Measurements from ENCODE around the gene LCE7A.

Gene LCE7A

DNA sequence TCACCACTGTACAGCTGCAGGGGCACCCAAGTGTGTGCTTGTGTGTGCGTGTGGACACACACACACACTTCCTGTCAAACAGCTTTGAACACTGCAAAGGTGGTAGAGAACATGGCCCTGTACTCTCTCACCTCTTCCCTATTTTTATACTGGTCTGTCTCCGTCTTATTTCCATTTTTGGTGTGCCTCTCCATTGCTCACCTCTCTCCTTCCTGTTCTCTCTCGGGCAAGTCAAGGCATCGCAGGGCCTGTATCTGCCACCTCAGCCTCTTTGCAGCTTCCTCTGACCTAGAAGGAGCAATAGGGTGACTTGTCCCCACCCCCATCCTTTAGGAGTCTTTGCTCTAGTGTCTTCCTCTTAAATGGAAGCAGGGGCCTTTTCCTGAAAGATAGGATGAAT, 20.5 kb downstream of the LCE7A start:
- DNase-seq (ENCODE audit: low spot score): no peak

DNA sequence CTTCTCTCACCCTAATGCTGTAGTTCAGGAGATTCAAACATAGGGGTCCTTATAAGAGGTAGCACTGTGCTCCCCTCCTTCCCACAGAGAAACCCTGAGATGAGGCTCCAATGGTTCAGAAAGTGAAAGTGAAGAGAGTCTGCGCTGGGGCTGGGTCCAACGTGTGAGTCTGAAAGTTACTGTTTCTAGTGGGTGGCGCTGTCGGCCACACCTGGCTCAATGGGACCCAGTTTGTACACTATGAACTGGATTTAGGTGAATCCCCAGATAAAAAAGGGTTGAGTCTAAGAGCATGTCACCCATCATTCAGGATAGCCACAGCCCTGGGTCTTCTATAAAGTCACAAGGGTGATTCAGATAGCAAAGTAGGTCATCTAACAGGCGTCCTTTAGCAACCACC, 21.1 kb downstream of the LCE7A start:
- no peak for DNase-seq (ENCODE audit: low spot score)

DNA sequence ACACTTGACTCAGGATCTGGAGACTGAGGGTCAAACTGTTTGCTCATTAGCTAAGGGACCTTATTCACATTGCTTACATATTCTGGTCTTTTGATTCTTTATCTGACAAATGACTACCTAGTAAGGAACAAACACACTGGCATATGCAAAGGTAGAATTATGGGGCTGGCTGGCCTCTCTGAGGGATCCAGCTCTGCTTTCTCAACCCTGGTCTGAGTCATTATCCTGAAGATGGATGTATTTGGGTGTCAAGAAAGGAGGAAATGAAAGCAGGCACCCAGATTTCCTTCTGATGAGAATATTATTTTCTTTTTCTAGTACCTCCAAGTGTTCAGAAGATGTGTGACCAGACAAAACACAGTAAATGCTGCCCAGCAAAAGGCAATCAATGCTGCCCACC, 24.3 kb downstream of the LCE7A start:
- DNase-seq (ENCODE audit: low spot score): no peak

DNA sequence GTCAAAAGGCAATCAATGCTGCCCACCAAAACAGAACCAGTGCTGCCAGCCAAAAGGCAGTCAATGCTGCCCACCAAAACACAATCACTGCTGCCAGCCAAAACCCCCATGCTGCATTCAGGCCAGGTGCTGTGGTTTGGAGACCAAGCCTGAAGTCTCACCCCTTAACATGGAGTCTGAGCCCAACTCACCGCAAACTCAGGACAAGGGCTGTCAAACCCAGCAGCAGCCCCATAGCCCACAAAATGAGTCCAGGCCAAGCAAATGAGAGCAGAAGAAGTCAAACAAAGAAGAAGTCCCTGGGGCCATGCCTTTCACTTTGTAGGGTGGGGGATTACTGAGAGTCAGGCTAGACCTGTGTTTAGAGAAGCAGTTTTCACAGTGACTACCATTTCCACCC, 24.7 kb downstream of the LCE7A start:
- no peak for DNase-seq (ENCODE audit: low spot score)

DNA sequence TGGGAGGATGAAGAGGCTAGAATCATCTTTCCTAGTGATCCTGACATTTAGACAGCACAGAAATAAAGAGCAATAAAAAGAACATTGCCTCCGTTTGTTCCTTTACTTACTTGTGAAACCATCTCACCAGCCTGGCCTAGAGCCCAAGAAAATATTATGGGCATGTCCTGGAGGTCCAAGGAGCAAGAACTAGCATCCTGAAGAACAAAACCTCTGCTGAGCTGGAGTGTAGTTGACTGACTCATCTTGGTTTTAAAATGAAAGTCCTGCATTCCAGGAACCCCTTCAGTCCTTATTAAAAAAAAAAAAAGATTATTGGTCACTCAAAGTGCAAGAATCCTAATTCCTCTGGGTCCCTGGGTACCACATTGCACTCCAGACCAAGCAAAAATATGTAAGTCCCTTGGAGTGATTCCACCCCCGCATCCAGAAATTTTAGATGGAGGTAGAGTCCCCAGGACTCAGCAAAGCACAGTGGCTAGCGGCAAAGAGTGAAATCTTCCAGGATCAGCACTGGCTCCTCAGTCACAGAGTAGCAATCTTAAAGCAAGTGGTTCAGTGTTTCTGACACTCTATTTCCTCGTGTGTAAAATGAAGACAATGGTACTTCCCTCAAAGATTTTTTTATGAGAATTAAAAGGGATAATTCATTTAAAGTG, 25.3 kb downstream of the LCE7A start:
- DNase-seq (ENCODE audit: low spot score): no peak

DNA sequence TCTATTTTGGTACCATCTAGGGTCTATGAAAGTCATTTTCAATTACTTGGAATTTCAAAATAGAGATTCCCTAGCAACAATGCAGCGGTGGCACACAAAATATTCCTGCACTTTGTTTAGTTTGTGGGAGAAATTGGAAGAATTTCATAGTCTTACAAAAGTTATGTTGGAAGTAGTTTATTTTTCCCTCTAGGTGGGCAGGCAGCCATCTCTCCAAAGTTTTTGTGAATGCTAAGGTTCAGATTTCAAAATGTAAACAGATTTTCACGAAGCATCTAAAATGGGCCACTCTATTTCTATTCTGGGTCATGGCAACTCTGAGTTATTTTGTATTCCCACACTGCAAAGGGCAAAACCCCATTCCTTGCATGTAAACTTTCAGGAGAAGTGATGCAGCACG, 26.3 kb downstream of the LCE7A start:
- DNase-seq (ENCODE audit: low spot score): no peak

DNA sequence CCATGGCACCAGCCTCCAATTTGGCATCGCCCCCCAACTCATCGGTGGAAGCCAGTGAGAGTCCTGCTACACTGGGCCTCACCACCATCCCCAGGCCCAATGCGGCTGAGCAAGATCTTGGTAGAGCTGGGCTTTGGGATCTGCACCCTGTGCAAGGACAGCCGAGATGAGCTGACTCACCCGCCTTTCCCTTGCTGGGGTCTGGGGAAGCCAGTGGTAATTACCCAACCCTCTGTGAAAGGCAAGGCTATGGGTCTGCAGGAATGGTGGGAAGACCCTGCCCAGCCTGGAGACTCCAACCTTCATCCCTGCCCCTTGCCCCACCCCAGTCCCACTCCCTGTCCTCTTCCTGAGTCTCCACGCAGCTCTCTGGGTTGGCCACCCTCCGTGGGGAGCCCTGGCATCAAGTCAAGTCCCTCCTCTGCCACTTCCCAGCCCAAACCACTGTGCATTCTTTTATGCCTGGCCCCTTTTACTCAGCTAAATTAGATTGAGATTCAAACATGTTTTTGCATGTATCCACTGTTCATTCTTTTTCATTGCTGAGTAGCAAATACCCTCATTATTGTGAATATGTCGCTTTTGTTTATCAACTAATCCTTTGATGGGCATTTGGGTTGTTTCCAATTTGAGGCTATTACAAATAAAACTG, 27.1 kb downstream of the LCE7A start:
- no peak for DNase-seq (ENCODE audit: low spot score)

DNA sequence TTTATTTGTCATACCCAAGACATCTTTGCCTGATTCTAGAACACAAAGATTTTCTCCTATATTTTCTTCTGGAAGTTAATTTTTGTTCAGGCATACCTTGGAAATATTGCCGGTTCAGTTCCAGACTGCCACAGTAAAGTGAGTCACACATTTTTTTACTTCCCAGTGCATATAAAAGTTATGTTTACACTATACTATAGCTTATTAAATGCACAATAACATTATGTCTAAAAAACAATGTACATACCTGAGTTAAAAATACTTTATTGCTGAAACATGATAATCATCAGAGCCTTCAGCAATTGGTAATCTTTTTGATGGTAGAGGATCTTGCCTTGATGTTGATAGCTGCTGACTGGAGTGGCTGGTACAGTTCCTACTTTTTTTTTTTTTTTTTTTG, 28.3 kb downstream of the LCE7A start:
- no peak for DNase-seq (ENCODE audit: low spot score)

DNA sequence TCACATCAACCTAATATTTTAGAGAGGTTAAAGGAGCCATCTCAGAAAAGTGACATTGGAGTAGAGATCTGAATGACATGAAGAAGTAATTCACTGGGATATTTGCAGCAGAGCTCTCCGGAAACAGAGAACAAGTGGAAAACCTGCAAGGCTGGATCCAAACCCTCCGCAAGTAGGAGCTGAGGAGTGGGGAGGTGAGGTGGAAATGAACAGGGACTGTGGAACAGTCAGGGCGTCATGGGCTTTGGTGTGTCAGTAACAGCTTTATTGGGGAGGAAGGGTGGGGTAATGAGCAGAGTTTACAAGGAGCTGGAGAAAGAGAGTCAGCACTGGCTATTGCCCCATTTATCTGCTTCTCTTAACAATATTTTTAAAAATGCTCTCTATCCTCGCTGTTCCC, 39.2 kb downstream of the LCE7A start:
- no peak for DNase-seq (ENCODE audit: low spot score)

DNA sequence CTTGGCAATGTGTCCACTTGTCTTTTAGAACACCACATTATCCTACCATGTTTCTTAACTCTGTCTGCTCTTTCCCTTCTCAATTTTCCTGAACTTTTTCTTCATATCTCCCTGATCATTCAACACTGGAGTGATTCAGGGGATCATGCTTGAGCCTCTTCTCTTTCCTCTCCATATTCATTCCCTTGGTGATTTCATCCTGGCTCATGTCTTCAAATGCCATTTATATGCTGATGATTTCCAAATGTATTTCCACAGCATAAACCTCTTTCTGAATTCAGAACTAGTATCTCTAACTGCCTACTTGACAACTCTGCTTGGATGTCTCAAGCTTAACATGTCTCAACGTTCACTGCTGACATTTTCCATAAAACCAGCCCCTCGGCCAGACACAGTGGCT, 40.1 kb downstream of the LCE7A start:
- DNase-seq (ENCODE audit: low spot score): no peak

DNA sequence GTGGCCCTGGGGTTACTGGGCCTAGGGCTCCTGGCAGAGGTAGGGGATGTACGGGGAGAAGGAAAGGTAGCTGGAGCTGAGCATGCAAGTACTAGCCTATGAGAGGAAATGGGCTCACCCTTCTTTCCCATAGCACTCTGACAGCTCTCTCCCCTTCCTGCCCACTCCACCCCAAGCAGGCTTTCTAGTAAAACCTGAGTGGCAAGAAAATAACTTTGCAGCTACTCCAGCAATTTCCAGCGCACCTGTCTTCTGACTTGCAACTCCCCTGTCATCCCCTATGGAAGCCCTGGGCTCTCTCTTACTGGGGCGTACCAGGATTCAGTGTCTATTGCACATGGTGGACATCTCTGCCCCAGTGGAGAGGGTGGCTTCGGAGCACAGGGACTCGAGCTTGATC, 41.8 kb downstream of the LCE7A start:
- no peak for DNase-seq (ENCODE audit: low spot score)

DNA sequence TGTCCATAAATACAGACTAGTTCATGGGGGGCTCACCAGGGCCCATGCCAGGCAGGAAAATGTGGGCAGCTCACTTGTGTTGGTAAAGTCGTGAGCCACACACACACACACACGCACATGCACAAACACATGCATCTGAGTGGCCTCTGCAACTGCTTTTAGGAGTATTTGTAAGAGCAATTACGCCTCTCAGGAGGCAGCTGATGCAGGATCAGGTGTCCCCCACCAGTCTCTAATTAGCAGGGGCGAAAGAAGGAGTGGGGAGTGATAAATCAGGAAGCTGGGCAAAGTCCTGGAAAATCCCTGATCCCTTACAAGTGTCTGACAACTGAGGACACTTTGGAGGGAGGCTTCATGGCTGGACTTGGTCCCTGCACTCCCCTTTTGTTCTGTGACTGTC, 42.8 kb downstream of the LCE7A start:
- no peak for DNase-seq (ENCODE audit: low spot score)

DNA sequence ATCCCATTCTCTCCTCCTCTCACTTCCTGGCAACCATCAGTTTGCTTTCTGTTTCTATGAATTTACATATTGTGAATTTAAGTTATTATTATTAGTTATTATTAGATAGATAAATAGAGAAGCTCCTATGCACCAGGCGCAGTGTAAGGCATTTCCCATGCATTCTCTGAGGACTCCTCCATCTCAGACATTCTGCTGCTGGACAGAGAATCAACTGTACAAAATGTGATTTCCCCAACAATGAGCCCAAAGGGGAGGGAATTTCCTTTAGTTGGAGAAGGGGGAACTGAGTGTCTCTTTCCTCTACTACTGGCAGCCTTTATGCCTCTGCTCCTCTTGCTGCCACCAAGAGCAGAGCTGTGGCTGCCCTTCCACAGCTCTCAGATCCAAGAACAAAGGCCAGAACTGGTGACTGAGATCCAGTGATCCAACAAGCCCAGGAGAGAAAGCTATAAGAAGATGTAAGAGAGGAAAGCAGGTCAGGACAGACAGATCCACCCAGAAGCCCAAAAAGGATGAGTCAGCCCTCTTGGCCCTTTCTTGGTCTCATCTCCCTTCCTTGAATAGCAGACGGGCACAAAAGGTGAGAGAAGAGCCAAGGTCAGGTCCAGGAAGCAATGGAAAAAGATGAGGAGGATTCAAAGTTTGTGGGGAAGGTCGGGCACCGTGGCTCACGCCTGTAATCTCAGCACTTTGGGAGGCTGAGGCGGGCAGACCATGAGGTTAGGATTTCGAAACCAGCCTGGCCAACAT, 45.1 kb downstream of the LCE7A start:
- no peak for DNase-seq (ENCODE audit: low spot score)

DNA sequence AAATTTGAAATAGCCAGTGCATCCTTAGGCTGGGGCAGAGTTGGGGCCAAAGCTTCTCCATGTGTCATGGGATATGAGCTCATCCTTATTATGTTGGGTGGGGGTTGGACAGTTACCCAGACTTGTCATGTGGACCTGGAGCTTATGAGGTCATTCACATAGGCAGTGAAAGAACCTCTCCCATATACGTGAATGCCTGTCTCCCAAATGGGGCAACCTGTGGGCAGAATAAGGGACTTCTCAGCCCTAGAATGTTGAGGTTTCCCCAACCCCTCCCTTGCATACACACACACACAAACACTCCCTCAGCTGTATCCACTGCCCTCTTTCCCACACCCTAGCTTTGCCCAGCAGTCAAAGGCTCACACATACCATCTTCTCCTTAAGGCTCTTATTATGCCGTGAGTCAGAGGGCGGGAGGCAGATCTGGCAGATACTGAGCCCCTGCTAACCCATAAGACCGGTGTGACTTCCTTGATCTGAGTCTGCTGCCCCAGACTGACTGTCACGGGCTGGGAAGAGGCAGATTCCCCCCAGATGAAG, 46.3 kb downstream of the LCE7A start:
- DNase-seq (ENCODE audit: low spot score): no peak

DNA sequence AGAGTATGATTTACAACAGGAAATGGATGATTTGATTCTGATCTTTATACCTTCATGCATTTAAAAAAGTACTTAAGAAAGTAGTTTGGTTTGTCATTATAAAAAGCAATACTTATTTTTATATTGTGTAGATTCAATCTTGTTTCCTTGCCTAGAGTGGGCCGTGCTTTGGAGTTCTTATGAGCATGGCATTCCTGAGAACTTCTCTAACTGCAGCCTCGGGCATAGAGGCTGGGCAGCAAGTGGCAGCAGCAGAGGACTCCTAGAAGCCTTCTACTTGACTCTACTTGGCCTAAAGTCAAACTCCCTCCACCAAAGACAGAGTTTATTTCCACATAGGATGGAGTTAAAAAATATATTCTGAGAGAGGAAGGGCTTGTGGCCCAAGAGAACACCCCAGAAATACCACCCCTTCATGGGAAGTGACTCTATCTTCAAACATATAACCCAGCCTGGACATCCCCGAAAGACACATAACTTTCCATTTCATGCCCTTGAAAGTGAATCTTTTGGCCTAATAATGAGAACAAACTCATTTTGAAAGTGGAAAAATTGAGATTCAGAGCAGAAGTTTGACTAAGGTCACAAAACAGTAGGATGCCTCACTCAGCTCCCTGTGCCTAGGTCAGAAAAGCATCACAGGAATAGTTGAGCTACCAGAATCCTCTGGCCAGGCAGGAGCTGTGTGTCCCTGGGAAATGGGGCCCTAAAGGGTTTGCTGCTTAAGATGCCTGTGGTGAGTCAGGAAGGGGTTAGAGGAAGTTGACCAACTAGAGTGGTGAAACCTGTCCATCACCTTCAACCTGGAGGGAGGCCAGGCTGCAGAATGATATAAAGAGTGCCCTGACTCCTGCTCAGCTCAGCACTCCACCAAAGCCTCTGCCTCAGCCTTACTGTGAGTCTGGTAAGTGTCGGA, 48.1 kb downstream of the LCE7A start, which contains the start of gene IVL:
IVL (plus strand) TSS at position 861 of the 916 bp plus-strand sequence. CDS start 1,252 bp downstream, outside the sequence.
- peak; percentile 14 for DNase-seq (ENCODE audit: low spot score)

DNA sequence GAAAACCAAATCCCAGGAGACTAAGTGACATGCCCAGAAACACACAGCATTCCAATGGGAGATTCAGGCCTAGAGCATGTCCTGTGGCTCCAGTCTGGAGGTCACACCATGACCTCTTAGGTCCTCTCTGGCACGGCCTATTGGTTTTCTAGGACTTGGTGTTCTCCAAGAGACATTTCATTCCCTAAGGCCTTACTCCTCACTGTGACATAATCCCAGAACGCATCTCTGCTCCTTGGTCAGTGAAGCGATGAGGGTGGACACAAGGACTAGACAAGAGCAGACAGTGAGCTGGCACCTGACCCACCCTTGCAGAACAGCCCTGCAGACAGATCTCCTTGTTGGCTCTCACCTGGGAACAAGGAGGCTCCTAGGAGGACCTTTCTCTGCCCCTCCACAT, 49.4 kb downstream of the LCE7A start:
- no peak for DNase-seq (ENCODE audit: low spot score)

All from activated CD4-positive, alpha-beta T cell treated with anti-CD3 and anti-CD28 coated beads, Interleukin-2, Interleukin-4, amounts not matched to agents 100 ng/mL and 50 ng/mL, durations not matched to agents 16 hours and 8 hours (primary cell).